NCI-H187 treated with DMSO at 0.1 percent for 48 hours (cell line): Measurements from ENCODE around the gene PRELID3B.

Source experiments
- DNase-seq: peaks from one replicate; lab custom pipeline; 2025; lab: John Stamatoyannopoulos, UW

The PRELID3B gene

DNA sequence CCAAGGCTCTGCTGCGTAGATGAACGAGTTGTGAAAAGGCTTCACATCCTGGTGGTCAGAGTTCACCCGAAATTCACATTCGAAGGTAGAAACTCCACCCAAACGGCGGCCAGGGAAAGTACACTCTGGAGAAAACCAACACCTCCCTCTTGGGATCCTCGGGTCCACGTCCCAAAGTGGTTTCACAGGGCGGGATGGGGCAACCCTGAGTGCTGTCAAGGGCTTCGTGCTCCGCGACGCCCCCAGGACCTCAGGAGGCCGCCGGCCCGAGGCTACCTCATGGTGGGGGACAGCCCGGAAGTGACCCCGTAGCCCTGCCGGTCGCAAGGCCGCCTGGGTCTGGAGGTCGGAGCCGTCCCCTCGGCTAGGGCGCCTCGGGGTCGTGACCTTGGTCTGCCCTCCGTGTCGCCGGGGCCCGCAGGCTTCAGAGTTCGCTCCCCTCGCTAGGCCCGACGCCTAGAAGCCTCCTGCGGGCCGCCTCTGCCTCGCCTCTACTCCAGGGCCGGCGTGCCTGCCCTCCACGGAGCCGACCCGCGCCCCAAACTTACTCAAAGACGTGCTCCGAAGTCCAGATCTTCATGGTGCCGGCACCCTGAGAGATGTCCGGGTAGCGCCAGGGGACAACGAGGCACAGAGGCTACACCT, at the start of gene PRELID3B:
PRELID3B (minus strand) TSS at position 636 of the 645 bp plus-strand sequence; CDS start at position 580, 56 bp downstream.
- DNase-seq = no peak

GRCh38 chr20:59087829-59088433, 45.3 kb upstream of the PRELID3B start:
- DNase-seq = peak; percentile 10

GRCh38 chr20:59086923-59087322, 44.3 kb upstream of the PRELID3B start:
- no peak for DNase-seq

DNA sequence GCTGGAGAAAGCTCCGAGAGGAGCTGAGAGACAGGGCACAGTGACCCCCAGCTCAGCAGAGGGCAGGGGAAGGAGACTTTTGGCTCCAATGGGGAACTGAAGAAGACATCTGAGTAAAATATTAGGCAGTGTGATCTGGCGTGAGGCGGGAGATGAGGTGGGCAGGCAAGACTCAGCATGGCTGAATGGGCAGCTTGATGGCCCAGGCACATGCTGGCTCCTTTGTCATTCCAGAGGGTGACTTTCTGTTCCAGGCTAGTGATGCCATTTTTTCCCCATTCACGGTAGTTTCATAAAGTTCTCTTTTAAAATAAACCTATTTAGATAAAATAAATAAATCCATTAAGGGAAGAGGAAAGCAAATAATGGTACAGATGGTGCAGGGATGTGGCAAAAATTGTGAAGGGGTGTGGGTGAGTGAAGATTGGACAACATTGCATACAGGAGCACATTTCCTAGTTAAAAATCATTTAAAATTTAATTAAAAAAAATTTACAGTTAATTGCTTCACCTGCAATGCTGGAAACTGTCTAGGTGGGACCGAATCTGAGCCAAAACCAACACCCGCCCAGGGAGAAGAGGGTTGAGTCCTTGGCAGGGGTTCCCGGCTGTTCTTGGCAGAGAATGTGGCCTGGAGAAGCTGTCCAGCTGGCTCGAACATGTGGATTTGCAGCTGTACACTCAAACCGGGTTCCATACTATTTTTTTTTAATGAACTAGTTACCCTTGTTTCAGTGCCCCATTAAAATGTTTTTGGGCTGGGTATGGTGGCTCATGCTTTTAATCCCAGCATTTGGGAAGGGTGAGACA, 41.7 kb upstream of the PRELID3B start:
- DNase-seq = no peak

DNA sequence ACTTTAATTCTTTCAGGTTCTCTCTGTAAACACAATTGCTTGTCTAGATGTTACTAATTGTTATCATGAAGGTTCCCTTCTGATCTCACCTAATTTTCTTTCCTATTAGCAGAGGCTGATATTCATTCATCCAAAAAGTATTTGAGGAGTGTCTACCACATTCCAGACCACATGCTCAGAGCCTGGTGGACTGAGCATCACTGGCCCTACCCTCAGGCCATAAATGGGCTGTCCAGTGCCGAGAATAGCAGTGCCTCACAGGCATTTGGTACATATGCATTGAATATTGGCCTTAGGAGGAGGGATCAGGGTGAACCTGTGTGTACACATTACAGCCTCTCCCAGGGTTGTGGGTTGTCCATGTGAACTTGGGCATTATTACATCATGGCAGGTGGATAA, 40.4 kb upstream of the PRELID3B start:
- no peak for DNase-seq

DNA sequence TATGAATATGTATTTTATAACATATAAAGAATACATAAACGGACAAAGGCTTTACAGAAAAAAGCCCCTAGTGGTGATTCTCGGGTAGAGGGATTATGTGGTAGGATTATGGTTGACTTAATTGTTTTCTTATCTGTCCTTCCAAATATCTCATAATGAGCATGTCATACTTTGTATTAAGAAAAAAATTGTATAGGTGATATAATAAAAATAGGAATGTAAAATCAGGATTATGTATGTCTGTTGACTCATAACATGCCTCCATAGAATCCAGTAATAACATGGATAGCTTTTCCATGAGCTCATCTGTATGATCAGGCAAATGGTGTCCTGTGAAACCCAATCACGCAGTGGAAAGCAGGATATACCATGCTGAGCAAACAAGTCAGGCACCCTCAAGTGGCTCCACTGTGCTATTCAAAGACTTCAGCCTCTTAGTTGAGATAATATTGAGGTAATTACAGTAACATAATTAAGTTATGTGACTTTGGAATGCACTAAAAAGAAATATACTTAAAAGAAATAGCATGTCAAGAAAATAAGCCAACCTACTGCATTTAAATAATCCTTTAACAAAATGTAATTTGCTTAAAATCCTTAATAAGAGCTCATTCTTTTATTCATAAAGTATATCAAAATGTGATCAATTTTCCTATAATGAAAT, 39.6 kb upstream of the PRELID3B start:
- no peak for DNase-seq

DNA sequence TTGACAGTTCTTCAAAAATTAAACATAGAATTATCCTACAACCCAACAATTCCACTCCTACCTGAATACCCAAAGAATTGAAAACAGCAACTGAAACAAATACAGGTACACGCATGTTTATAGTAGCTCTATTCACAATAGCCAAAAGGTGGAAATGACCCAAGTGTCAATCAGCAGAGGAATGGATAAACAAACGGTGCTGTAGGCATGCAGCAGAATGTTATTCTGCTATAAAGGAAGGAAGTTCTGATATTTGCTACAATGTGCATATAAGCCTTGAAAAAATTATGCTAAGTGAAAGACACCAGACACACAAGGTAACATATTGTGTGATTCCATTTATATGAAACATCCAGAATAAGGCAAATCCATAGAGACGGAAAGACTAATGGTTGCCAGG, 38.5 kb upstream of the PRELID3B start:
- DNase-seq = no peak

DNA sequence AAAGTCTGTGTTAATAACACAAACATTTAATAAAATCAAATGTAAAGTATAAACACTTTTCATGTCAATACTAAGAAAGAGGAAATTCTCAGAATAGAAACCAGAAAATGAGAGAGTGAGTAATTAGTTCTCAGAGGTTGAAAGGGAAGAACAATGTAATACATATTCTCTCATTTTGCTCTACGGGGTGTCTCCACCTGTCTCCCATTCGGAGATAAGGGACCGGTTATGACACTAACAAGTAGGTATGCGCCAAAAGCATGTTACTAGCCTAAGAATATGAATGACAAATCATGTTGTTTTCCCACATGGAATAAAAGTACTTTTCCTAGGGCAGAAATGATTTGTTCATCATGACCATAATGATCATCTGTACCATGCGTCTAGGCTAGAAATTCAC, 35.6 kb upstream of the PRELID3B start:
- DNase-seq = no peak

DNA sequence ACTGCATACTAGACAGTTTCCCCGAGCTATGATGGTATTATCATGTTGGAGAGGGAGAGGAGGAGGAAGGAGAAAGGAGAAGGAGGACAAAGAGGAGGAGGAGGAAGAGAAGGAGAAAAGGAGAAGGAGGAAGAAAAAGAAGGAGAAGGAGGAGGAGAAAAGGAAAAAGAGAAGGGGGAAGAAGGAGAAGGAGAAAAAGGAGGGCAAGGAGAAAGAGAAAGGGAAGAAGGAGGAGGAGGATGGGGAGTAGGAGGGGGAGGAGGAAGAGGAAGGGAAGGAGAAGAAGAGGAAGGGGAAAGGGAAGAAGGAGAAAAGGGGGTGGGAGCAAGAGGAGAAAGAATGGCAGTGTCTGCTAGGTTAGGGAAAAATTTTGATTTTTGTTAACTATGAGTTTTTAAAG, 35.1 kb upstream of the PRELID3B start:
- DNase-seq = no peak

DNA sequence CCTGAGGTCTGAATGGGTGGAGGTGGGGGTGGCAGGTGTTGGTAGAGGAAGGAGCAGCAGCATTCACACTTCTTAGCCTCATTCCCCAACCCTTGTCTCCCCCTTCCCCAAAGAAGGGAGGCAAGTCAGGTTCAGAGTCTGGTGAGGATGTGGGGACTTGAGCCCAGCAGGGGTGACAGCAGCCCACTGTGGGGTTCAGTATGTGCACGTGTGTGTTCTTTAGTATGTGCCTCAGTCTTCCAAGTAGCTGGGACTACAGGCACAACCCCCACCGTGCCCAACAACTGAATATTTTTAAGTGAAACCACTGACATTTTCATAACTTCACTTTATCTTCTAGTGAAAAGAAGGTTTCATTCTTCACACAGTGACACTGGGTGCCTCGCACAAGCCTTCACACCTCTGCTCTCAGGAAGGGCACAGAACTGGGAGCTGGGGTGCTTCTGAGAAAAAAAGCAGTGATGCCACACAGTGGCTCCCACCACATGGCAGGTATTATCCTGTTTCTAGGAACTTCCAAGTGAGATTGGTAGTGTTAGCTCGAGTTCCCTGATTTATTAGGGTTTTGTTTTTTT, 33.4 kb upstream of the PRELID3B start:
- no peak for DNase-seq

- no peak for DNase-seq
Measured at GRCh38 chr20:59074456-59074855, 31.9 kb upstream of the PRELID3B start.

DNA sequence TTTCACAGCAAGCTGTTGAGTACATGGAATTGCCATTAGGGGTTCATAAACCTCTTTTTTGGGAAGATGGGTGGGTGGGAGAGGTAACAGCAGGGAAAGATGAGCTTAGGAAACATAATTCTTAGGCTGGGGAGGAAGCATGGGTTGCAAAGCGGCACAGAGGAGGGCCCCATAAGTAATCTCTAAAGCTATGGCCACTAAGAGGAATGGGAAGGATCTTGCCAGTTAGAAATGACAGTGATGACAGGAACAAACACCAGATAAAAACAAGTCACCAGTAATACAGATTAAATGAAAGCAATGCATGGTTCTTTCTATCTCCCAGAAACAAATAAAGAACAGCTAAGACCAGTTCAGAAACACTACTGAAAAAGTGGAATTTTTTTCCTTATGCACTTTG, 31.0 kb upstream of the PRELID3B start:
- no peak for DNase-seq

- DNase-seq = no peak
Measured at GRCh38 chr20:59071216-59071615, 28.6 kb upstream of the PRELID3B start.

GRCh38 chr20:59069026-59069425, 26.4 kb upstream of the PRELID3B start:
- no peak for DNase-seq

DNA sequence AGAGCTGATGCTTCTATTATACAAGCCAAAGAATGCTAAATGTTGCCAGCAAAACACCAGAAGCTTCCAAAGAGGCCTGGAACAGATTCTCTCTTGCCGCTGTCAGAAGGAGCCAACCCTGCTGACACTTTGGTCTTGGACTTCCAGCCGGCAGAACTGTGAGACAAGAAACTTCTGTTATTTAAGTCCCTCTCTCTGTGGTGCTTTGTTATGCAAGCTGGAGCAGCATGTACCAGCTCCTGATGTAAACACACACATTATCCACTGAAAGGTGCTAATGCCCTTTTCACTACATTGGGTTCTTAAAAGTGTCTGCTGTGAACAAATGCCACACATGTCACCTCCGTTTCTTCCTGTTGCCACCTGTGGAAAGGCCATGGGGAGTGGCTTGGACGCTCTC, 25.9 kb upstream of the PRELID3B start:
- no peak for DNase-seq

- no peak for DNase-seq
Measured at GRCh38 chr20:59064214-59064722, 21.7 kb upstream of the PRELID3B start.

- DNase-seq = no peak
Measured at GRCh38 chr20:59063358-59064213, 21.0 kb upstream of the PRELID3B start.

DNA sequence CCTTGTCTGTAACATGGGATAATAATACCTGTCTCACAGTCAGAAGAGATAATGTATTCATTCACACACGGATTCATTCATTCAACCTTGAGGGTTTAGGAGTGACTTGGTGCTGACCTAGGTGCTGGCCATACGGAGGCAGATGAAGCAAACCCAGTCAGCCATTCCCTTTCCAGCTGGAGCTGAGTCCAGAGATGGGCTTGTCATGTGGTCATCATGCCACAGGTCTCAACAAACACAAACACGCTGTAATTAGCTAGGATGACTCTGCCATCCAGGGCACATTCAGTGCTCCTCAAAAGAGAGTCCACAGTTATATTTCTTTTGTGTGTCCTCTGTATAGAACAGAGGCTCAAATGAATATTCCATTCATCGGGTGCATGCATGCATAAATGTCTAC, 19.5 kb upstream of the PRELID3B start:
- DNase-seq = no peak

- DNase-seq = no peak
Measured at GRCh38 chr20:59055302-59055701, 12.7 kb upstream of the PRELID3B start.

GRCh38 chr20:59051666-59052185, 9.1 kb upstream of the PRELID3B start:
- DNase-seq = no peak

GRCh38 chr20:59050437-59050836, 7.9 kb upstream of the PRELID3B start:
- DNase-seq = no peak
